Body of pancreas (tissue), 4 donors: ENCODE measurements around the gene TMEM132C. TPM values are rescaled to one million over a fixed set of nuclear protein-coding genes. Genes with fewer than 3 reads are reported as not detected.

Experiments used
- ATAC-seq: fragments of 150-250 bp; one replicate; pipeline ENCODE4 v1.9.1; 2016
- DNase-seq, 4 donors: peaks; one replicate each; pipeline ENCODE4 v3.0.0-alpha.2; 2019
- H3K27ac ChIP-seq, 4 donors: fragments of 200-600 bp; sonication (generic); 1 replicate in 3 of 4; 2 replicates in 1 of 4; pipeline versions ENCODE4 v1.5.1 to v1.6.1; 2016 to 2019; ENCODE audit warnings: mild to moderate bottlenecking in 1 of 4, mixed read lengths in 1 of 4, moderate library complexity in 1 of 4
- H3K27me3 ChIP-seq, 2 donors: fragments of 200-600 bp; sonication (generic); one replicate each; pipeline ENCODE4 v1.6.0; 2016; ENCODE audit warnings: mild to moderate bottlenecking in 1 of 2
- H3K36me3 ChIP-seq, 2 donors: fragments of 200-600 bp; sonication (generic); replicated peaks in 1 of 2; 2 replicates each; pipeline ENCODE4 v1.5.1; 2016; ENCODE audit warnings: low read depth in 2 of 2; ENCODE audit not compliant: insufficient read depth in 1 of 2
- H3K4me1 ChIP-seq: fragments of 200-600 bp; sonication (generic); one replicate; pipeline ENCODE4 v1.6.0; 2016
- H3K4me3 ChIP-seq, 2 donors: fragments of 200-600 bp; sonication (generic); 1 replicate in 1 of 2; 2 replicates in 1 of 2; pipeline ENCODE4 v1.5.1; 2016 to 2019
- H3K9me3 ChIP-seq, 3 donors: fragments of 200-600 bp; sonication (generic); 1 replicate in 2 of 3; 2 replicates in 1 of 3; pipeline ENCODE4 v1.5.1; 2016
- POLR2A ChIP-seq, 3 donors: fragments of 450-650 bp; IDR thresholded peaks; one replicate each; pipeline ENCODE4 v1.6.1; 2016; ENCODE audit warnings: antibody characterized with exemption in 3 of 3, mild to moderate bottlenecking in 2 of 3
- WGBS, 2 donors: methylation state at CpG; one replicate each; pipeline ENCODE4 v1.1.5; 2017; 5-methylcytosine and 5-hydroxymethylcytosine counted together
- intact Hi-C: fragments of 100-400 bp; cut with DNase I; formaldehyde crosslinking; loops from one replicate; pipeline ENCODE4 v1.15.1; 2023
- total RNA-seq, 2 donors: library from RNA; depleted of rRNA; stranded (reverse); fragments of >200 nt; gene quantifications; one replicate each; pipeline ENCODE4 v1.1.0, GENCODE V29; 2016
- TF ChIP-seq, protein P1 (sequence below), 7 experiments: fragments of 450-650 bp in 4 of 7; fragments of 200-600 bp in 3 of 7; sonication (generic) in 3 of 7; IDR thresholded peaks; one replicate each; pipeline ENCODE4 v1.5.1; 2016 to 2019; ENCODE audit warnings: antibody characterized with exemption in 7 of 7

TMEM132C gene
- total RNA-seq, 2 donors from 2014 or later: 4.4 to 8.2 TPM

DNA sequence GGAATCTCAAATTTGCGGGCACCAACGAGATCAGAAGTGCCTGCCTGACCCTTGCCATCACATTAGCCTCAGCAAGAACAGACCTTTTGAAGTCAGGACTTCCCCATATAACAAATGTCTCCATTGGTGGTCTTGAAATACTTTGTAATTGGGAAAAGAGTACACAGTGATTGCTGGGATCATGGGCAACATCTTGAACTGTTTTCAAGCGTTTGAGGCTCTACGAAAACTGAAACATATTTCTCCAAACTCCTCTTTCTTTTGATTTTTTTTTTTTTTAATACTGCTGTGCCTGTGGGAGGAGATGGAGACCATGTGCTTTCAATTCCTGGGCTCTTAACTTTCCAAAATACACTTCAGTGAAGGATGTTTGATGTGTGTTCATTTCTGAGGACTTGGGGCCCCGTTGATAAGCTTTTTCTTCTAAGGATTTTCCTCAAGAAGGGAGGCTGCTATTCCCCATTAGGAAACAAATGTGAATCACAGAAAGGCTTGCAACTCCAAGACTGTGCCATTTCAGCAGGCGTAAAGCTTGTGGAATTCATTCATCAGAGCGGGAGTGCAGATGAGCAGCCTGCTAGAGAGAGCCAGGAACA, 94.5 kb downstream of the TMEM132C start:
- Histone ChIP-seq H3K27ac (no peak overlapping the region), H3K4me1 (peaks cover 9% of the 10 kb centered on the region), H3K36me3 (no peaks in the 10 kb centered on the region), H3K9me3 (no peaks in the 10 kb centered on the region), H3K4me3 (no peak overlapping the region), H3K27me3 (no peaks in the 10 kb centered on the region)
- ATAC-seq (no peak), DNase-seq (no peak)
- intact Hi-C loops: no loop called here
- TF ChIP-seq, protein P1, sequence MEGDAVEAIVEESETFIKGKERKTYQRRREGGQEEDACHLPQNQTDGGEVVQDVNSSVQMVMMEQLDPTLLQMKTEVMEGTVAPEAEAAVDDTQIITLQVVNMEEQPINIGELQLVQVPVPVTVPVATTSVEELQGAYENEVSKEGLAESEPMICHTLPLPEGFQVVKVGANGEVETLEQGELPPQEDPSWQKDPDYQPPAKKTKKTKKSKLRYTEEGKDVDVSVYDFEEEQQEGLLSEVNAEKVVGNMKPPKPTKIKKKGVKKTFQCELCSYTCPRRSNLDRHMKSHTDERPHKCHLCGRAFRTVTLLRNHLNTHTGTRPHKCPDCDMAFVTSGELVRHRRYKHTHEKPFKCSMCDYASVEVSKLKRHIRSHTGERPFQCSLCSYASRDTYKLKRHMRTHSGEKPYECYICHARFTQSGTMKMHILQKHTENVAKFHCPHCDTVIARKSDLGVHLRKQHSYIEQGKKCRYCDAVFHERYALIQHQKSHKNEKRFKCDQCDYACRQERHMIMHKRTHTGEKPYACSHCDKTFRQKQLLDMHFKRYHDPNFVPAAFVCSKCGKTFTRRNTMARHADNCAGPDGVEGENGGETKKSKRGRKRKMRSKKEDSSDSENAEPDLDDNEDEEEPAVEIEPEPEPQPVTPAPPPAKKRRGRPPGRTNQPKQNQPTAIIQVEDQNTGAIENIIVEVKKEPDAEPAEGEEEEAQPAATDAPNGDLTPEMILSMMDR (IDR thresholded peaks at IDR 0.05): no peak
- no peak for TF ChIP-seq POLR2A (IDR thresholded peaks at IDR 0.05)
- 33 to 40% methylated on average over 7 of the region's 7 CpGs for WGBS, 2 donors

DNA sequence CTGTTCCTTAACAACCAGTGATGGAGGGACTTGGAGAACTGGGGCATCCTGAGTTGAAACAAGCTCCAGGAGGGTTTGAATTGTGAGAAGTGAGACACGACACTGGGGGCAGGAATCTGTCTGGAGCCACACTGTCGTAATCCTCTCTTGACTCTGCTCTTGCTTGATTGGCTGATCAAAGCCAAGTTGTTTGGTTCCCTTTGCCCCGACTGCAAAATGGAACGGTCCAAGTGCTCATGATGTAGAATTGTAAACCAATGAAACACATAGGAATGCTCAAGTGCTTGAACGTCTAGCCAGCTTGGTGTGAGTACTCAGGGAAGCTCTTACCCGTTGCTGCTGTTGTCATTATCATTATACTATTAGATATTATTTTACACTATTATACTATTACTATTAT, 98.1 kb downstream of the TMEM132C start:
- Histone ChIP-seq H3K4me1 (peaks cover 9% of the 10 kb centered on the region), H3K27me3 (no peaks in the 10 kb centered on the region), H3K4me3 (no peak overlapping the region), H3K36me3 (no peaks in the 10 kb centered on the region), H3K9me3 (no peaks in the 10 kb centered on the region), H3K27ac (no peak overlapping the region)
- ATAC-seq (no peak), DNase-seq (no peak)
- TF ChIP-seq, protein P1 (IDR thresholded peaks at IDR 0.05): no peak
- no peak for TF ChIP-seq POLR2A (IDR thresholded peaks at IDR 0.05)
- 34 to 38% methylated on average over 6 of the region's 6 CpGs for WGBS, 2 donors
- intact Hi-C loops: no loop called here

- no peak overlapping the region for H3K27ac ChIP-seq
- ATAC-seq (peak; percentile 42), DNase-seq (peak in 2 of 4 donors; percentile 13 to 34)
- intact Hi-C loops: no loop called here
- TF ChIP-seq POLR2A (IDR thresholded peaks at IDR 0.05): no peak
- TF ChIP-seq, protein P1 (IDR thresholded peaks at IDR 0.05): no peak
- H3K9me3 ChIP-seq: no peaks in the 10 kb centered on the region
- no peaks in the 10 kb centered on the region for H3K27me3 ChIP-seq
- 2% methylated on average over 26 of the region's 26 CpGs for WGBS, 2 donors
- H3K36me3 ChIP-seq: no peaks in the 10 kb centered on the region
- no peak overlapping the region for H3K4me3 ChIP-seq
- peaks cover 9% of the 10 kb centered on the region for H3K4me1 ChIP-seq
These were observed 98.8 kb downstream of the TMEM132C start for GRCh38 chr12:128365651-128366231.

- Histone ChIP-seq H3K4me3 (no peak overlapping the region), H3K36me3 (no peaks in the 10 kb centered on the region), H3K27ac (no peak overlapping the region), H3K27me3 (no peaks in the 10 kb centered on the region), H3K9me3 (no peaks in the 10 kb centered on the region), H3K4me1 (peaks cover 9% of the 10 kb centered on the region)
- TF ChIP-seq POLR2A (IDR thresholded peaks at IDR 0.05): no peak
- TF ChIP-seq, protein P1 (IDR thresholded peaks at IDR 0.05): no peak
- no peak for ATAC-seq
- DNase-seq: no peak
- WGBS, 2 donors: 62 to 83% methylated on average over 5 to 7 of the region's 7 CpGs
- intact Hi-C loops: no loop called here
These were observed 101.0 kb downstream of the TMEM132C start for GRCh38 chr12:128367961-128368360.

GRCh38 chr12:128381541-128381940, 114.6 kb downstream of the TMEM132C start:
- WGBS, 2 donors: 13 to 21% methylated on average over 8 to 12 of the region's 12 CpGs
- DNase-seq (no peak), ATAC-seq (no peak)
- Histone ChIP-seq H3K27me3 (no peaks in the 10 kb centered on the region), H3K27ac (no peak overlapping the region), H3K36me3 (no peaks in the 10 kb centered on the region), H3K4me1 (no peaks in the 10 kb centered on the region), H3K9me3 (no peaks in the 10 kb centered on the region), H3K4me3 (no peak overlapping the region)
- intact Hi-C loops: loop anchor here (10.0 kb wide), 1 partner anchor 117 kb away; the partner anchor contains the start of gene TMEM132C
- TF ChIP-seq, protein P1 (IDR thresholded peaks at IDR 0.05): no peak
- TF ChIP-seq POLR2A (IDR thresholded peaks at IDR 0.05): no peak
